C4-2B (cell line): Measurements from ENCODE around the gene EMP1.

ENCODE experiments used
- CTCF ChIP-seq: fragments of 450-650 bp; conservative IDR thresholded peaks from 2 replicates; pipeline ENCODE4 v1.5.1; 2017; ENCODE audit warnings: mild to moderate bottlenecking
- ZFX ChIP-seq: fragments of 450-650 bp; IDR thresholded peaks from 2 replicates; pipeline ENCODE4 v1.6.1; 2017

GRCh38 chr12:13227191-13227590 is 30.7 kb downstream of the EMP1 start:
- TF ChIP-seq CTCF: no peak
- TF ChIP-seq ZFX: no peak
